22Rv1 (cell line): ENCODE measurements around the gene SLC24A4.

Source experiments
- CTCF ChIP-seq: fragments of 450-650 bp; IDR thresholded peaks from 2 replicates; pipeline ENCODE4 v1.5.1; 2017; ENCODE audit warnings: mild to moderate bottlenecking
- ZFX ChIP-seq: fragments of 450-650 bp; IDR thresholded peaks from 2 replicates; pipeline ENCODE4 v1.6.1; 2017; ENCODE audit warnings: antibody characterized with exemption, borderline replicate concordance

DNA sequence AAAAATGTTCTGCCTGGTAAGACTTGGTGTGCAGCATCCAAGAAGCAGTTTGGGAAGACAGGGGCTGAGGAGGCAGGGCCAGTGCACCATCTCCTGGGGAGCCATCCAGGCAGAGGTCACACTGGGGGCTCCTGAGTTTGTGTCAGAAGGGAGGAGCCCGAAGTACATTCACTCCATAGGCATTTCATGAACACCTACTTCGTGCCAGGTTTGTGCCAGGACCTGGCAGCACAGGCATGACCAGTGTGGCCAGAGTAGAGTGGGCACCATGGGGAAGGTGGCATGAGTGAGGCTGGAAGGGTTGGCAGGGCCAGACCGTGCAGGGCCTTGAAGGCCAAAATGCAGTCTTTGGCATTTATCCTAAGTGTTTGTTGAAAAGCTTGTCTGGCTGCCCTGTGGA, 104.1 kb downstream of the SLC24A4 start:
- TF ChIP-seq CTCF (no peak), ZFX (no peak)
